ENCODE measurements around the gene CASR.

- TF ChIP-seq CTCF (IDR thresholded peaks at IDR 0.05) (no peak), POLR2A (IDR thresholded peaks at IDR 0.05) (no peak)
These were observed 70.1 kb downstream of the CASR start for GRCh38 chr3:122253581-122253980.
